GM12892 (cell line): ENCODE results near the gene DGLUCY.
A peak's percentile ranks its signal among the peaks of the same experiment; 100 is the strongest.
"Not testable (repeated sequence)": the region's sequence is repeated elsewhere in the genome, so short reads cannot be mapped to it uniquely, and the experiment has no call there.

Experiments
- DNase-seq: peaks from one replicate; pipeline ENCODE4 v3.0.0; 2011; ENCODE audit not compliant: insufficient read length
- FAIRE-seq: peaks from 2 replicates; lab custom pipeline; 2011; peaks lifted over from hg19 to GRCh38; lab: Jason Lieb, UNC
- POLR2A ChIP-seq: IDR thresholded peaks from 2 replicates; pipeline ENCODE4 v1.6.1; 2011; ENCODE audit warnings: low read depth, low read length, control low read depth
- POLR2AphosphoS5 ChIP-seq: IDR thresholded peaks from 2 replicates; pipeline ENCODE4 v1.6.1; 2011; ENCODE audit warnings: low read depth, low read length, control low read depth
- TAF1 ChIP-seq: IDR thresholded peaks from 2 replicates; pipeline ENCODE4 v1.6.1; 2011; ENCODE audit warnings: low read depth, mild to moderate bottlenecking, control low read depth, low read length, borderline replicate concordance

Gene DGLUCY

GRCh38 chr14:91237219-91237618, 123.3 kb downstream of the DGLUCY start:
- FAIRE-seq = no peak
- TF ChIP-seq TAF1 = no peak
- no peak for TF ChIP-seq POLR2A
- no peak for TF ChIP-seq POLR2AphosphoS5
- DNase-seq = no peak

- DNase-seq (no peak), FAIRE-seq (no peak)
- no peak for TF ChIP-seq TAF1
These were observed 124.2 kb downstream of the DGLUCY start for GRCh38 chr14:91238085-91238484.

GRCh38 chr14:91238661-91239060, 124.8 kb downstream of the DGLUCY start:
- TF ChIP-seq TAF1 = no peak
- DNase-seq (no peak), FAIRE-seq (no peak)

DNA sequence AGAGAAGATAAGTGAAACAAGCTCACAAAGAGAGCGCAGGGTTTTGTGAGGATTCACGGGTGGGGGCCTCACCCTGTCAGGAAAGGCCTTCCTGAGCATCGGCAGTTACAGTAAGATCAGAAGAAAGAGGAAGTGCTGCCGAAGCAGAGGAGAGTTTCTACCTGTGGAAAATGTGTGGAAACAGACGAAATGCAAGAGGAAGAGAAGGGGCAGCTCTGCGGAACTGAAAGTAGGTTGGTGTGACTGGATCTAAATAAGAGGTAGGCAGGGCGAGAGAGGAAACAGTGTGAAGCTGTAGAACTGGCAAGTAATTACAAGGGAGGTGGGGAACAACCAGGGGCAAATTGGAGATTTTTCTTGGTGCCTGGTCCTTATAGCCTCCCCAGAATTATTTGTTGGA, 128.0 kb downstream of the DGLUCY start:
- TF ChIP-seq POLR2A = peak; percentile 33; the same call in 1 of the 2 replicates
- TF ChIP-seq POLR2AphosphoS5 = no peak
- TF ChIP-seq TAF1 = no peak
- no peak for DNase-seq
- peak; percentile 76 for FAIRE-seq

GRCh38 chr14:91242635-91243034, 128.8 kb downstream of the DGLUCY start:
- FAIRE-seq = no peak
- TF ChIP-seq POLR2AphosphoS5 = no peak
- TF ChIP-seq TAF1 = no peak
- TF ChIP-seq POLR2A = peak; percentile 3; the same call in 1 of the 2 replicates
- DNase-seq = no peak

DNA sequence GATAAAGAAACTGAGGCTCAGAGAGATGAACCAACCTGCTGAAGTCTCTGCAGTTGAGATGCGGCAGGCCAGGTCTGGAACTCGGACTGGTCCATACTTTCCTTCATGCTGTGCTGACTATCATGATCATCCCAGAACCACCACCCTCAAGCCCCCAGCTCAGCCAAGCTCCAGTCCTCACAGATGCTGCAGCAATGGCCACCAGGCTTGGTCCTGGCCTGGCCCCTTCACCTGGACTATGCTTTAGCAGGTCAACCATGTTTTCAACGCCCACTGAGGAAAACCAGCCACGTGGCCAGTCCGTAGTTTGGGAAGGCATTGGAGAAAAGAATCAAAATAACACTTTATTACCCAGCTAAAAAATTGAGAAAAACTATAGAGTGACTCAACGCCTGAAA, 129.2 kb downstream of the DGLUCY start:
- no peak for TF ChIP-seq POLR2A
- DNase-seq = no peak
- no peak for FAIRE-seq

DNA sequence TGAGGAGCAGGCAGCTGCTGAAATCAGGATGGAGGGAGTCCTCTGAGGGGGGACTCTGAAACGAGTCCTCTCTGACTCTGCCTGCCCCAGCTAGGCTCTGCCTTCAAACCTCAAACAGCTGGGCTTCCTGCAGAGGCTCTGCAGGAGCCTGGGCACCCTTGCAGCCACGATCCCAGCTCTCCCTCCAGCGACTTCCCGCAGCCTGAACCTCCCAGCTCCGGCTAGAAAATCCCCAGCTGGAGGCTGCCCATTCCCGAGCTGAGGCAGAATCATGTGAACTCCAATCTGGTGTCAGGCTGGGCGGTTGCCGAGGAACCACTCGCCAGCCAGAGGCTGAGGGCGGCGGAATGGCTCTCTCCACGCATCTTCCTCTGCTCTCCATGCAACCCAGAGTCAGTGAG, 130.6 kb downstream of the DGLUCY start, which contains the start of gene GPR68:
GPR68 (minus strand) TSS at position 204 of the 401 bp plus-strand sequence. CDS start 9,654 bp downstream, outside the sequence.
- TF ChIP-seq POLR2AphosphoS5 (no peak), POLR2A (no peak), TAF1 (no peak)
- DNase-seq = no peak
- FAIRE-seq = peak; percentile 36

- TF ChIP-seq POLR2A (no peak), TAF1 (no peak), POLR2AphosphoS5 (no peak)
- FAIRE-seq (no peak), DNase-seq (no peak)
These were observed 131.2 kb downstream of the DGLUCY start for GRCh38 chr14:91245029-91245428.

- FAIRE-seq, DNase-seq: not testable (repeated sequence)
These were observed 131.7 kb downstream of the DGLUCY start for GRCh38 chr14:91245616-91246015.

GRCh38 chr14:91246051-91246852, 132.4 kb downstream of the DGLUCY start:
- DNase-seq (no peak), FAIRE-seq (no peak)
- TF ChIP-seq POLR2A (no peak), POLR2AphosphoS5 (no peak), TAF1 (no peak)

GRCh38 chr14:91249841-91250616, 136.2 kb downstream of the DGLUCY start:
- TF ChIP-seq POLR2A (0 out of 2 replicates have a peak, but pooled peaks have one; percentile 20), POLR2AphosphoS5 (no peak)
- DNase-seq = peak; percentile 58
- peak; percentile 97 for FAIRE-seq

DNA sequence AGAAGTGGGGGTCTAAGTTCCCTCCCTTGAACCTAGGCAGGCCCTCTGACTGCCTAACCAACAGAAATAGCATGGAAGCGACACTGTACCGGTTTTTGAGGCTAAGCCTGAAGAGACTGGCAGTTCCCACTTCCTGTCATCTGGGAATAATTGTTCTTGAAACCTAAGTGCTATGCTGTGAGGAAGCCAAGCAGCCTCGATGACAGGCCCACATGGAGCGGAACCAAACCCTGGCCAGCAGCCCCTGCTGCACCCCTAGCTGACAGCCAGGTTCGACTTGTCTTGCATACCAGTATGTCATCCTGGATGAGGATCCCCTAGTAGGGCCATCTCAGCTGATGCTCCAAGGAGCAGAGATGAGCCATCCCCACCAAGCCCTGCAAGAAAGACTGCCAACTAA, 137.0 kb downstream of the DGLUCY start:
- no peak for TF ChIP-seq POLR2A
- no peak for TF ChIP-seq POLR2AphosphoS5
- TF ChIP-seq TAF1 = no peak
- DNase-seq (no peak), FAIRE-seq (no peak)
